ENCODE results near the gene DIP2C.

DIP2C gene

DNA sequence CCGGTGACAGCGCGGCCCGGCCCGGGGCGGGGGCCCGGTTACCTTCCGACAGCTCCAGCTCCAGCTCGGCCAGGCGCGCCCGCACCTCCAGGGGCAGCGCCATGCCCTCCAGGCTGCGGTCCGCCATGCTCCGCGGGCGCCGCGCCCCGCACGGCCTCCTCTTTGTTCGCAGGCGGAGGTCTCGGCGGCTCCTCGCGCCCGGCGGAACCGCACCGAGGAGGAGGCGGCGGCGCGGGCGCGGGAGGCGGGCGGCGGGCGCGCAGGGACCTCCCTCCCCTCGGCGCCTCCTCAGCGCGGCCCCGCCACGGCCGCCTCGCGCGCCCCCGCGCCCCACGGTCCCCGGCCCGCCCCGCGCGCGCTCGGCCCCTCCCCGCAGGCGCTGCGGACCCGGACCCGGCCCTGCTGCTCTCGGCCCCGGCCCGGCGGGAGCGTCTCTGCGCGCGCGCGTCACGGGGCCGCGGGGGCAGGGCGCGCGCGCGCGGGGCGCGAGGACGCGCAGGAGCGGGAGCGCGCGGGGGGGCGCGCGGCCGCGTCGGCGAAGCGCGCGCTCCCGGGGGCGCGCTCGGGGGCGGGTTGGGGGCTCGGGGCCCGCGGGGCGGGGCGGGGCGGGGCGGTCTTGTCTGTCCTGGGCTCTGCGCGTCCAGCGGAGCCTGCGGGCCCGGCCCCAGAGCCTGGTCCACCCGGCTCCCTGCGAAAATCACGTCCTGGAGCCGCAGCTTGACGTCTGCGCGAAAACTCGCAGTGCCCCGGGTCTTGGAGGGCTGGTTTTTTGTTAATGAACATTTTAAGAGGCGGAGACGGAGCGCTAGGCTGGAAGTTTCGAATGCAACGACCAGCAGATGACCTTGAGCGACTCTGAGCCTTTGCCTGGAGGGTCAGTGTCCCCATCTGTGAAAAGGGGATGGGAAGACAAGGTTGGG is at the start of gene DIP2C:
Gene DIP2C, minus strand, starts transcription at position 217 of the 920 bp plus-strand sequence. Its CDS starts 90 bp downstream, at position 127.
- Histone ChIP-seq H3K27me3 (ENCODE audit: insufficient read depth, low read length) (peaks cover 20% of the 10 kb centered on the region), H3K4me3 (ENCODE audit: low read depth, low read length) (peak within 1 kb of the TSS; percentile 98), H3K79me2 (ENCODE audit: control insufficient read depth, insufficient read depth, low read length, unreplicated experiment) (peaks cover 28% of the 10 kb centered on the region), H3K36me3 (ENCODE audit: insufficient read depth, low read length) (no peaks in the 10 kb centered on the region), H3K27ac (ENCODE audit: low read depth, low read length) (peak within 1 kb of the TSS; percentile 27; the same call in 1 of the 2 replicates), H2AFZ (ENCODE audit: low read length, unreplicated experiment) (peak within 1 kb of the TSS; percentile 98), H3K4me1 (ENCODE audit: control insufficient read depth, insufficient read depth, low read length, unreplicated experiment) (peaks cover 21% of the 10 kb centered on the region)

DNA sequence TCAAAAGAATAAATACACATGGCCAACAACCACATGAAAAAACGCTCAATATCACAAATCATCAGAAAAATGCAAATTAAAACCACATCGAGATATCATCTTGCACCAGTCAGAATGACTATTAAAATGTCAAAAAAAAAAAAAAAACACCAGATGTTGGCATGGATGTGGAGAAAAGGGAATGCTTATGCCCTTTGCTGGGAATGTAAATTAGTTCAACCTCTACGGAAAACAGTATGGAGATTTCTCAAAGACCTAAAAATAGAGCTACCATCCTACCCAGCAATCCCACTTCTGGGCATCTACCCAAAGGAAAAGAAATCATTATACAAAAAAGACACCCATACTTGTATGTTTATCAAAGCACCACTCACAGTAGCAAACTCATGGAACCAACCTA is 45.0 kb upstream of the DIP2C start:
- Histone ChIP-seq H3K4me3 (ENCODE audit: low read depth, low read length) (no peak overlapping the region), H3K79me2 (ENCODE audit: control insufficient read depth, insufficient read depth, low read length, unreplicated experiment) (no peaks in the 10 kb centered on the region), H2AFZ (ENCODE audit: low read length, unreplicated experiment) (no peak overlapping the region), H3K4me1 (ENCODE audit: control insufficient read depth, insufficient read depth, low read length, unreplicated experiment) (no peaks in the 10 kb centered on the region), H3K27me3 (ENCODE audit: insufficient read depth, low read length) (peaks cover 24% of the 10 kb centered on the region), H3K36me3 (ENCODE audit: insufficient read depth, low read length) (no peaks in the 10 kb centered on the region), H3K27ac (ENCODE audit: low read depth, low read length) (no peak overlapping the region)

- Histone ChIP-seq H3K27me3 (ENCODE audit: insufficient read depth, low read length) (peaks cover 24% of the 10 kb centered on the region), H2AFZ (ENCODE audit: low read length, unreplicated experiment) (no peak overlapping the region), H3K4me1 (ENCODE audit: control insufficient read depth, insufficient read depth, low read length, unreplicated experiment) (no peaks in the 10 kb centered on the region), H3K36me3 (ENCODE audit: insufficient read depth, low read length) (no peaks in the 10 kb centered on the region), H3K79me2 (ENCODE audit: control insufficient read depth, insufficient read depth, low read length, unreplicated experiment) (no peaks in the 10 kb centered on the region), H3K4me3 (ENCODE audit: low read depth, low read length) (no peak overlapping the region), H3K27ac (ENCODE audit: low read depth, low read length) (no peak overlapping the region)
Observed at GRCh38 chr10:733086-733485, 43.6 kb upstream of the DIP2C start.

DNA sequence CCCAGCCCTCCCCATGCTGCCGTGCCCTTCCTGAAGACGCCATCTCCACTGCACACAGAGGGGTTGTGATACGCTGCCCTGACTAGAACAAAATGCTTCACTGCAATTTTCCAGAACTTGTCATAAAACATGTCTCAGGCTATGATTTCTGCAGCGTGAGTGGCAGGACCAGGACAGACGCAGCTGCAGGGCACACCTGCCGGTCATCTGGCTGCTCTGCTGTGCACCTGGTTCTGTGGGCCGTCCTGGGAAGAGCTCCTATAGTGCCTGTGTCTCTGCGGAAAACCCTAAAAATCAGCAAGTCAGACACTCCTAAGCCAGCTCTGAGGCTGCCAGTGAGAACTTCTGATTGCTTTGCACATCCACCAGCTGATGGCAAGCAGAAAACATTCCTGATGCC is 39.7 kb upstream of the DIP2C start:
- Histone ChIP-seq H3K36me3 (ENCODE audit: insufficient read depth, low read length) (no peaks in the 10 kb centered on the region), H3K79me2 (ENCODE audit: control insufficient read depth, insufficient read depth, low read length, unreplicated experiment) (no peaks in the 10 kb centered on the region), H3K27me3 (ENCODE audit: insufficient read depth, low read length) (peaks cover 18% of the 10 kb centered on the region), H2AFZ (ENCODE audit: low read length, unreplicated experiment) (no peak overlapping the region), H3K27ac (ENCODE audit: low read depth, low read length) (no peak overlapping the region), H3K4me1 (ENCODE audit: control insufficient read depth, insufficient read depth, low read length, unreplicated experiment) (no peaks in the 10 kb centered on the region), H3K4me3 (ENCODE audit: low read depth, low read length) (no peak overlapping the region)

DNA sequence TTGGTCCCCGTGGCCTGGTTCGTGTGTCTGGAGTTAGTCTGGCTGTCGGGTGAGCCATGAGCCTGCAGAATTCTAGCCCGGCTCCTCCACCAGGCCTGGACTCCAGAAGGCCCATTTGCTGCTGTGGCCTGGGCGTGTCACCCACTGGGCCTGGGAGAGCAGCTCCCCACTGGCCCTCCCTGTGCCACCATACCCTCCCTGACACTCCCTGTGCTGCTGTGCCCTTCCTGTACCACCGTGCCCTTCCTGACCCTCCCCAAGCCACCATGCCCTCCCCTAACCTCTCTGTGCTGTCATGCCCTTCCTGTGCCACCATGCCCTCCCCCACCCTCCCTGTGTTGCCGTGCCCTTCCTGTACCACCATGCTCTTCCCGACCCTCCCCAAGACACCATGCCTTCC is 39.1 kb upstream of the DIP2C start:
- Histone ChIP-seq H3K27ac (ENCODE audit: low read depth, low read length) (no peak overlapping the region), H3K27me3 (ENCODE audit: insufficient read depth, low read length) (peaks cover 12% of the 10 kb centered on the region), H3K79me2 (ENCODE audit: control insufficient read depth, insufficient read depth, low read length, unreplicated experiment) (no peaks in the 10 kb centered on the region), H2AFZ (ENCODE audit: low read length, unreplicated experiment) (no peak overlapping the region), H3K4me1 (ENCODE audit: control insufficient read depth, insufficient read depth, low read length, unreplicated experiment) (no peaks in the 10 kb centered on the region), H3K4me3 (ENCODE audit: low read depth, low read length) (no peak overlapping the region), H3K36me3 (ENCODE audit: insufficient read depth, low read length) (no peaks in the 10 kb centered on the region)

DNA sequence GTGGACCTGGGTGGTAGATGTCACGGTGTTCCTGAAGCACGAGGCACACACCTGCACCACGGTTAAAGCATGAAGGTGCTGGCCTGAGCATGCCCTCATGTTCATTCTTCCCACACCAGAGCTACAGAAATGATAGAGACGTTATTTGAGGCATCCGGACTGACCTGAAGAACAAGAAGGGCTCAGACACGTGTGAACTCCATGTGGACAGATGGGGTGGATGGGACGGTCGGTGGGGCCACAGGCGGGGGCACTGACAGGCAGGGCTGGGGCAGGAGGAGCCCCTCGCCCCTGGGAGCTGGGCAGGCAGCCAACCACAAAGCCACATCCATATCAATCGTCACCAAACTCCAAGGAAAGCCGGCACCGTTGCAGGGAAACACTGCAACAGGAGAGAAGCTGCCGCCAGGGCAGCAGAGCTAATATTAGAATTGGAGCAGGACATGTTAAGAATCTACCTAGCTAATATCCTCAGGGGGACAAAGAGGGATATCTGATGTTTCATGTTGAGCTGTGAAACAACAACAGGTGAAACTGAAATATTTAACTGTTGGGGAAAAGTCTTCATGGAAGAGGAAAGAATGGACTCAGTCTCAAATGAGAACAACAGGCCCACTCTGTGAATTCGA is 37.8 kb upstream of the DIP2C start:
- Histone ChIP-seq H3K27ac (ENCODE audit: low read depth, low read length) (no peak overlapping the region), H3K79me2 (ENCODE audit: control insufficient read depth, insufficient read depth, low read length, unreplicated experiment) (no peaks in the 10 kb centered on the region), H3K27me3 (ENCODE audit: insufficient read depth, low read length) (no peaks in the 10 kb centered on the region; the same call in 1 of the 2 replicates), H3K36me3 (ENCODE audit: insufficient read depth, low read length) (no peaks in the 10 kb centered on the region), H3K4me1 (ENCODE audit: control insufficient read depth, insufficient read depth, low read length, unreplicated experiment) (no peaks in the 10 kb centered on the region), H2AFZ (ENCODE audit: low read length, unreplicated experiment) (no peak overlapping the region), H3K4me3 (ENCODE audit: low read depth, low read length) (no peak overlapping the region)

GRCh38 chr10:725786-726185 is 36.3 kb upstream of the DIP2C start:
- Histone ChIP-seq H3K79me2 (ENCODE audit: control insufficient read depth, insufficient read depth, low read length, unreplicated experiment) (no peaks in the 10 kb centered on the region), H3K36me3 (ENCODE audit: insufficient read depth, low read length) (no peaks in the 10 kb centered on the region), H2AFZ (ENCODE audit: low read length, unreplicated experiment) (no peak overlapping the region), H3K27ac (ENCODE audit: low read depth, low read length) (no peak overlapping the region), H3K27me3 (ENCODE audit: insufficient read depth, low read length) (no peaks in the 10 kb centered on the region), H3K4me1 (ENCODE audit: control insufficient read depth, insufficient read depth, low read length, unreplicated experiment) (no peaks in the 10 kb centered on the region), H3K4me3 (ENCODE audit: low read depth, low read length) (no peak overlapping the region)

GRCh38 chr10:725302-725701 is 35.8 kb upstream of the DIP2C start:
- Histone ChIP-seq H2AFZ (ENCODE audit: low read length, unreplicated experiment) (no peak overlapping the region), H3K36me3 (ENCODE audit: insufficient read depth, low read length) (no peaks in the 10 kb centered on the region), H3K4me3 (ENCODE audit: low read depth, low read length) (no peak overlapping the region), H3K27ac (ENCODE audit: low read depth, low read length) (no peak overlapping the region), H3K27me3 (ENCODE audit: insufficient read depth, low read length) (no peaks in the 10 kb centered on the region), H3K79me2 (ENCODE audit: control insufficient read depth, insufficient read depth, low read length, unreplicated experiment) (no peaks in the 10 kb centered on the region), H3K4me1 (ENCODE audit: control insufficient read depth, insufficient read depth, low read length, unreplicated experiment) (no peaks in the 10 kb centered on the region)

DNA sequence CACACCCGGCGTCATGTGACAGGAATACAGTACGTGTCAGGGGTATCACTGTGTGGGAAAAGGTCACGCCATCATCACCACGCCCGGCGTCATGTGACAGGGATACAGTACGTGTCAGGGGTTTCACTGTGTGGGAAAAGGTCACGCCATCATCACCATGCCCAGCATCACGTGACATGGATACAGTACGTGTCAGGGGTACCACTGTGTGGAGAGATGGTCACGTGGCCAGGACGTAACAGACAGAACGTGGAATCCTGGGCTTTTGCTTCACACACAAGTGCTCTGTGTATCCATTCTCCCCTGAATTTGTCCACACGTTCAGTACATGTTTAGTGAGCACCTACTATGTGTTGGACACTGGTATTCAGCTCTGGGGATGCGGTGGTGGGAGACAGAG is 34.5 kb upstream of the DIP2C start:
- Histone ChIP-seq H2AFZ (ENCODE audit: low read length, unreplicated experiment) (no peak overlapping the region), H3K27ac (ENCODE audit: low read depth, low read length) (no peak overlapping the region), H3K4me1 (ENCODE audit: control insufficient read depth, insufficient read depth, low read length, unreplicated experiment) (no peaks in the 10 kb centered on the region), H3K27me3 (ENCODE audit: insufficient read depth, low read length) (no peaks in the 10 kb centered on the region; the same call in 1 of the 2 replicates), H3K79me2 (ENCODE audit: control insufficient read depth, insufficient read depth, low read length, unreplicated experiment) (no peaks in the 10 kb centered on the region), H3K36me3 (ENCODE audit: insufficient read depth, low read length) (no peaks in the 10 kb centered on the region), H3K4me3 (ENCODE audit: low read depth, low read length) (no peak overlapping the region)

DNA sequence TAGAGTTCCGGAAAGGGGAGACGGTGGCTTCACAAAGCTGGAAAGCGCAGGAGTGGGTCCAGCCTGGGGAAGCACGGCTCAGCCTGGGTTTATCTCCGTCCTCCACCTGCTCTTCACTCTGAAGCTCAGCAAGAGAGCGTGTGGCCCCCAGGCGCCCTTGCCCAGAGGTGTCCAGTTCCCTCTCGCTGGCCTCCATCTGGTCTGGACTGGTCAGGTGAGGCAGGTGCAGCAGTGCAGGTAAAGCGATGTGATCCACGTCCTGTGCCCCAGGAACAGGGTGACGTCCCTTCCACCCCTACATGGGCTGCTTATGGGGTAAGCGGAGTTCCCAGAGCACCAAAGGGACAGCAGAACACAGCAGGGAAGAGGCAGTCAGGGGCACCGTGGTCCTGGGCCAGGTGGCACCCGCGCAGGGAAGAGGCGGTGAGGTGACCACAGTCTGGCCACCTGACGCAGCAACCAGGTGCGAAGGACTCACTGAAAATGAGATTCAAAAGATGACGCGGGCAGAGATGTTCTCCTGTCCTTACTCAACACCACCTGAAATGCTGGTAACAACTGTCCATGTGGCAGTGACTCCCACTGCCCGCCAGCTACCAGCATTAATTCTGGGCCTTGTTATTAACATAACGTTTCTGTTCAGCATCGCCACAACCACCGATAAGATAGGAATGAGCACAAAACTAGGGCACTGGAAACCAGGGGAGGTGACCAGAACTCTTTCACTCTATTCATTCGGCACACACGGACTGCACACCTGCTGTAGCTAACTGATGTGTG is 33.0 kb upstream of the DIP2C start:
- H3K27me3 ChIP-seq (ENCODE audit: insufficient read depth, low read length): peaks cover 7% of the 10 kb centered on the region; the same call in 1 of the 2 replicates
- H2AFZ ChIP-seq (ENCODE audit: low read length, unreplicated experiment): no peak overlapping the region
- no peaks in the 10 kb centered on the region for H3K4me1 ChIP-seq (ENCODE audit: control insufficient read depth, insufficient read depth, low read length, unreplicated experiment)
- no peaks in the 10 kb centered on the region for H3K36me3 ChIP-seq (ENCODE audit: insufficient read depth, low read length)
- no peaks in the 10 kb centered on the region for H3K79me2 ChIP-seq (ENCODE audit: control insufficient read depth, insufficient read depth, low read length, unreplicated experiment)
- no peak overlapping the region for H3K27ac ChIP-seq (ENCODE audit: low read depth, low read length)
- no peak overlapping the region for H3K4me3 ChIP-seq (ENCODE audit: low read depth, low read length)

Measured in ACC112 (cell line).